ENCODE data around the gene TRIM49D1. TPM values are rescaled to one million over a fixed set of nuclear protein-coding genes. Genes with fewer than 3 reads are reported as not detected.
"Not testable (repeated sequence)": the region's sequence is repeated elsewhere in the genome, so short reads cannot be mapped to it uniquely, and the experiment has no call there.

The TRIM49D1 gene
- polyA plus RNA-seq (2013, experiment 1 of 2): not detected
- not detected for polyA plus RNA-seq (2013, experiment 2 of 2)

DNA sequence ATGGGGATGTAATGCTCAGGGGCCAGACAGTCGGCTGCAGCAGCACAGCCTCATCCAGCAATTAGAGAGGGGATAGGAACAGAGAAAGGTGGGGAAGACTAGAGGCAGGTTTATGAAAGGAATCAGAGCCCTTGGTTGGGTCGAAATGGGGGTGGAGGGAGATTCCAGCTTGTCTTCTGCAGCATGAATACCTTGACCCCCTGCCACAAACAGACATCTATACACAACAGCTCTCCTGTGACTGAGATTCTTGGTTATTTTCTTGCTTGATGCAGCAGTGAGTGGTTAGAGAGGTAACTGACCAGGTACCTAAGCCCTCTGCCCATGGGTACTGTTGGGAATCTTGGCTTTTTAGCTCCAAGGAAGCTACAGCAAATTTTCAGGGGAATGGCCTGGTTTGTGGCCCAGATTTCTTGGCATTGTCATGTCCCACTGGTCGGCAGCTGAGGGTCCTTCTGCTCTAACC is at the start of gene TRIM49D1:
TRIM49D1 (minus strand) TSS at position 51 of the 466 bp plus-strand sequence. CDS start 4,535 bp downstream, outside the sequence.
- H3K27ac ChIP-seq (ENCODE audit: low read depth, low read length, severe bottlenecking): no peak within 1 kb of the TSS
- H3K4me1 ChIP-seq (ENCODE audit: control insufficient read depth, insufficient read depth, low read length, poor library complexity, severe bottlenecking): no peaks in the 10 kb centered on the region
- H3K4me3 ChIP-seq (ENCODE audit: extremely low read depth, insufficient read depth, low read length, poor library complexity, severe bottlenecking): no peak within 1 kb of the TSS
- WGBS, 2 experiments (ENCODE audit: insufficient coverage in 2 of 2): 67 to 83% methylated on average over 1 of the region's 3 CpGs
- no peaks in the 10 kb centered on the region for H3K36me3 ChIP-seq (ENCODE audit: control insufficient read depth, insufficient read depth, low read length)
- H3K9me3 ChIP-seq (ENCODE audit: control insufficient read depth, low read length): no peaks in the 10 kb centered on the region

- H3K4me3 ChIP-seq (ENCODE audit: extremely low read depth, insufficient read depth, low read length, poor library complexity, severe bottlenecking); H3K36me3 ChIP-seq (ENCODE audit: control insufficient read depth, insufficient read depth, low read length); H3K4me1 ChIP-seq (ENCODE audit: control insufficient read depth, insufficient read depth, low read length, poor library complexity, severe bottlenecking); H3K27ac ChIP-seq (ENCODE audit: low read depth, low read length, severe bottlenecking); H3K9me3 ChIP-seq (ENCODE audit: control insufficient read depth, low read length): not testable (repeated sequence)
- no CpG with 5 or more reads among the region's 4 CpGs for WGBS, 2 experiments (ENCODE audit: insufficient coverage in 2 of 2)
Observed at GRCh38 chr11:89965737-89966136, 43.7 kb upstream of the TRIM49D1 start, which contains the start of gene TRIM64. Gene TRIM64 (plus strand): TSS chr11:89966037. CDS start chr11:89968504, 2,467 bp downstream.

GRCh38 chr11:89960833-89961232 is 38.8 kb upstream of the TRIM49D1 start:
- H3K27ac ChIP-seq (ENCODE audit: low read depth, low read length, severe bottlenecking); H3K4me1 ChIP-seq (ENCODE audit: control insufficient read depth, insufficient read depth, low read length, poor library complexity, severe bottlenecking); H3K4me3 ChIP-seq (ENCODE audit: extremely low read depth, insufficient read depth, low read length, poor library complexity, severe bottlenecking); H3K36me3 ChIP-seq (ENCODE audit: control insufficient read depth, insufficient read depth, low read length); H3K9me3 ChIP-seq (ENCODE audit: control insufficient read depth, low read length): not testable (repeated sequence)
- no CpG with 5 or more reads among the region's 6 CpGs for WGBS, 2 experiments (ENCODE audit: insufficient coverage in 2 of 2)

DNA sequence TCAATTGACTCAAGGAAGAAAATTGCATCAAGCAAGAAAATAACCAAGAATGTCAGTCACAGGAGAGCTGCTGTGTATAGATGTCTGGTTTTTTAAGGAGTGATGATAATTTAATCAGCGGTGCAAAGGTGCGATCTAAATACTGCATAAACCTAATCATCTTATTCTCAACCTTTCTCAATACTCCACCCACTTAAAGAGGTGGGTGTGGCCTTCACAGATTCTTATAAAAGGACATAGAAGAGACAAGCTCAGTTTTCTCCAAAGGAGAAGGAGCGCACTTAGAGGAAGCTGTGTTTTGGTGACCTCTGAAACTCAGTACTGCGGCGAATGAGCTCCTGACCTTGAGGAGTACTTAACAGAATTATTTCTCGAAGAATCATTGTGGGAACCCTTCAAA is 1.7 kb upstream of the TRIM49D1 start, which contains the start of gene TRIM49D2:
TRIM49D2 (plus strand) TSS at position 301 of the 400 bp plus-strand sequence. CDS start 2,698 bp downstream, outside the sequence.
- H3K4me1 ChIP-seq (ENCODE audit: control insufficient read depth, insufficient read depth, low read length, poor library complexity, severe bottlenecking); H3K4me3 ChIP-seq (ENCODE audit: extremely low read depth, insufficient read depth, low read length, poor library complexity, severe bottlenecking); H3K9me3 ChIP-seq (ENCODE audit: control insufficient read depth, low read length); H3K27ac ChIP-seq (ENCODE audit: low read depth, low read length, severe bottlenecking); H3K36me3 ChIP-seq (ENCODE audit: control insufficient read depth, insufficient read depth, low read length): not testable (repeated sequence)
- WGBS, 2 experiments (ENCODE audit: insufficient coverage in 2 of 2): no CpG with 5 or more reads among the region's 6 CpGs

DNA sequence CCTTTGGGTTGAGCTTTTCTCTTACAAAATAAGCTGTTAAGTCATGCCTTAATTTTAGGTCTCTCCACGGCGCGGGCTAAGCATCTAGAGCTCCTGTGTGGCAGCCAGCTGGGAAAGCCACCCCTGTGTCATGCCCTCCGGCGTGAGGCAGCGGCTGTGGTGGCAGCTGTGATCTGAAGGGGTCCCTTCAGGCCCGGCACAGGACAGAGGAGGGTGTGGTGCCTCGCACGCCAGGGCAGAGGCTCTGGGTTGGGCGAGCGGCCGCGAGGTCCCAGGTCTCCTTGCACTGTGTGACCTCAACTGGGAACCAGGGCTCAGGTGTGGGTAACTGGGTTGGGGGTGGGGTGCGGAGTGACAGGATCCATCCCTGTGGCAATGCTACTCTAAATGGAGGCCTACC is 21.2 kb downstream of the TRIM49D1 start:
- H3K9me3 ChIP-seq (ENCODE audit: control insufficient read depth, low read length): not testable (repeated sequence)

GRCh38 chr11:89893245-89893644 is 28.8 kb downstream of the TRIM49D1 start:
- H3K9me3 ChIP-seq (ENCODE audit: control insufficient read depth, low read length); H3K36me3 ChIP-seq (ENCODE audit: control insufficient read depth, insufficient read depth, low read length); H3K4me3 ChIP-seq (ENCODE audit: extremely low read depth, insufficient read depth, low read length, poor library complexity, severe bottlenecking); H3K4me1 ChIP-seq (ENCODE audit: control insufficient read depth, insufficient read depth, low read length, poor library complexity, severe bottlenecking); H3K27ac ChIP-seq (ENCODE audit: low read depth, low read length, severe bottlenecking): not testable (repeated sequence)
- WGBS, 2 experiments (ENCODE audit: insufficient coverage in 2 of 2): no CpG with 5 or more reads among the region's 3 CpGs

More for the DNA sequence above, 21.2 kb downstream of the TRIM49D1 start:
- H3K36me3 ChIP-seq (ENCODE audit: control insufficient read depth, insufficient read depth, low read length); H3K4me3 ChIP-seq (ENCODE audit: extremely low read depth, insufficient read depth, low read length, poor library complexity, severe bottlenecking); H3K4me1 ChIP-seq (ENCODE audit: control insufficient read depth, insufficient read depth, low read length, poor library complexity, severe bottlenecking); H3K27ac ChIP-seq (ENCODE audit: low read depth, low read length, severe bottlenecking): not testable (repeated sequence)
- no CpG with 5 or more reads among the region's 14 CpGs for WGBS, 2 experiments (ENCODE audit: insufficient coverage in 2 of 2)

DNA sequence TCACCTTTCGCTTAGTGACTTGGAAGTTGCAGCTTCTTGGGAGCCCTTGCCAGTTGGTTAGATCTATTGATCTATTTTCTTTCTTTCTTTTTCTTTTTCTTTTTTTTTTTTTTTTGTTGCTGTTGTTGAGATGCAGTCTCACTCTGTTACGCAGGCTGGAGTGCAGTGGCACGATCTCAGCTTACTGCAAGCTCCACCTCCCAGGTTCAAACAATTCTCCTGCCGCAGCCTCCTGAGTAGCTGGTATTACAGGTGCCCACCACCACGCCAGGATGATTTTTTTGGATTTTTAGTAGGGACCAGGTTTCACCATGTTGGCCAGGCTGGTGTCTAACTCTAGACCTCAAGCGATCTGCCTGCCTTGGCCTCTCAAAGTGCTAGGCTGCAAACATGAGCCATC is 44.5 kb downstream of the TRIM49D1 start:
- no CpG with 5 or more reads among the region's 6 CpGs for WGBS, 2 experiments (ENCODE audit: insufficient coverage in 2 of 2)
- not testable (repeated sequence) for H3K4me3 ChIP-seq (ENCODE audit: extremely low read depth, insufficient read depth, low read length, poor library complexity, severe bottlenecking); H3K27ac ChIP-seq (ENCODE audit: low read depth, low read length, severe bottlenecking)

DNA sequence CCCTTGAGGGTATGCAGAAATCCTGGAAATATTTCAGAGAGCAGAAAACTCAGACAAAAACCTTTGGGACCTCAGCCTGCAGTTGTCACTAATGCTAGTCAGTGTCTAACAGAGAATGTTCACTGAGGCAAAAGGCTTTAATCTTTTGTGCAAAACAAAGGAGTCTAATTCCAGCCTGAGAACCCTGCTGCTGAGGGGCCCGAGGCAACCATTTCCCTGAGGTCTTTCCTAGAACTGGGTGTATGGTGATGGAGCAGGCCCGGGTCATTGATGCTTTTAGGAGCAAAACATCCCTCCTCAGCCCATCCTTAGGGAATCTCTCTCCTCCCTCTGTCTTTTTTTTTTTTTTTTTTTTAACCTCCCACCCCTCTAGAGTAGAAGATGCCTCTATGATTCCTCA is 49.5 kb downstream of the TRIM49D1 start:
- not testable (repeated sequence) for H3K4me3 ChIP-seq (ENCODE audit: extremely low read depth, insufficient read depth, low read length, poor library complexity, severe bottlenecking); H3K36me3 ChIP-seq (ENCODE audit: control insufficient read depth, insufficient read depth, low read length); H3K9me3 ChIP-seq (ENCODE audit: control insufficient read depth, low read length); H3K4me1 ChIP-seq (ENCODE audit: control insufficient read depth, insufficient read depth, low read length, poor library complexity, severe bottlenecking); H3K27ac ChIP-seq (ENCODE audit: low read depth, low read length, severe bottlenecking)
- no CpG with 5 or more reads among the region's 2 CpGs for WGBS, 2 experiments (ENCODE audit: insufficient coverage in 2 of 2)

More for the DNA sequence above, 44.5 kb downstream of the TRIM49D1 start:
- not testable (repeated sequence) for H3K36me3 ChIP-seq (ENCODE audit: control insufficient read depth, insufficient read depth, low read length); H3K9me3 ChIP-seq (ENCODE audit: control insufficient read depth, low read length); H3K4me1 ChIP-seq (ENCODE audit: control insufficient read depth, insufficient read depth, low read length, poor library complexity, severe bottlenecking)

DNA sequence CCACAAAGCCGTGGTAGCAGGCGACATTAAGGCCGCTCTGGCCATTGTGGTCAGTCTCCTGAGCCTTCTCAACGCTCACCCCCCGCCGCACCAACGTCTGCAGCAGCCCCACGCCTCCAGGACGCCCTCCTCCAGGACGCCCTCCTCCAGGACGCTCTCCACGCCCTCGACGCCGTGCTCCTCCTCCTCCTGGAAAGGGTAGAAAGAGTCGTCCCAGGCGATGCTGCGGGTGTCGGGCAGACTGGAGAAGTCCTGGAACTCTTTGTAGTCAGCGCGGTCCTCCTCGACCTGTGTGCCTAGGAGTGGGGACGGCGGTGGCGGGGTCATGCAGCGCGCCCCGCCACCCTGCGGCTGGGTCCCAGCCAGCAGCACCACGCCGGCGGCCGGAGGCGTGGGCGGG is 56.8 kb downstream of the TRIM49D1 start:
- not testable (repeated sequence) for H3K9me3 ChIP-seq (ENCODE audit: control insufficient read depth, low read length); H3K4me1 ChIP-seq (ENCODE audit: control insufficient read depth, insufficient read depth, low read length, poor library complexity, severe bottlenecking); H3K4me3 ChIP-seq (ENCODE audit: extremely low read depth, insufficient read depth, low read length, poor library complexity, severe bottlenecking); H3K27ac ChIP-seq (ENCODE audit: low read depth, low read length, severe bottlenecking); H3K36me3 ChIP-seq (ENCODE audit: control insufficient read depth, insufficient read depth, low read length)
- WGBS, 2 experiments (ENCODE audit: insufficient coverage in 2 of 2): no CpG with 5 or more reads among the region's 35 CpGs

GRCh38 chr11:89863906-89864704 is 57.9 kb downstream of the TRIM49D1 start:
- not testable (repeated sequence) for H3K36me3 ChIP-seq (ENCODE audit: control insufficient read depth, insufficient read depth, low read length); H3K4me1 ChIP-seq (ENCODE audit: control insufficient read depth, insufficient read depth, low read length, poor library complexity, severe bottlenecking); H3K9me3 ChIP-seq (ENCODE audit: control insufficient read depth, low read length); H3K27ac ChIP-seq (ENCODE audit: low read depth, low read length, severe bottlenecking); H3K4me3 ChIP-seq (ENCODE audit: extremely low read depth, insufficient read depth, low read length, poor library complexity, severe bottlenecking)
- 50% methylated on average over 7 of the region's 66 CpGs; no CpG with 5 or more reads in 1 of the 2 experiments for WGBS, 2 experiments (ENCODE audit: insufficient coverage in 2 of 2)

Data from mesodermal cell (in vitro differentiated cells).